Skeletal muscle satellite cell (primary cell): Measurements from ENCODE around the gene RAB40B.

Source experiments
- H3K27me3 ChIP-seq: 2 replicates; pipeline ENCODE4 v1.7.0; 2013; ENCODE audit warnings: low read length; ENCODE audit not compliant: control insufficient read depth, insufficient read depth
- H3K36me3 ChIP-seq: 2 replicates; pipeline ENCODE4 v1.7.0; 2013; ENCODE audit warnings: mild to moderate bottlenecking, control low read depth, low read length; ENCODE audit not compliant: insufficient read depth
- H3K4me1 ChIP-seq: 2 replicates; pipeline ENCODE4 v1.7.0; 2013; ENCODE audit warnings: low read length; ENCODE audit not compliant: control insufficient read depth, insufficient read depth
- H3K4me2 ChIP-seq: 2 replicates; pipeline ENCODE4 v1.7.0; 2013; ENCODE audit warnings: mild to moderate bottlenecking, low read length
- H3K4me3 ChIP-seq: 2 replicates; pipeline ENCODE4 v1.7.0; 2013; ENCODE audit warnings: low read length
- H3K9ac ChIP-seq: 2 replicates; pipeline ENCODE4 v1.7.0; 2013; ENCODE audit warnings: mild to moderate bottlenecking, low read depth, low read length, moderate library complexity
- H3K9me3 ChIP-seq: replicated peaks from 2 replicates; pipeline ENCODE4 v1.7.0; 2013; ENCODE audit warnings: mild to moderate bottlenecking, control low read depth, low read length

Gene RAB40B

GRCh38 chr17:82636626-82637598 lies 61.6 kb downstream of the RAB40B start:
- Histone ChIP-seq H3K4me3 (no peak overlapping the region), H3K9ac (no peak overlapping the region), H3K4me1 (peaks cover 4% of the 10 kb centered on the region), H3K4me2 (no peak overlapping the region), H3K27me3 (no peaks in the 10 kb centered on the region), H3K36me3 (peaks cover 42% of the 10 kb centered on the region), H3K9me3 (no peaks in the 10 kb centered on the region)

GRCh38 chr17:82633343-82633742 lies 65.2 kb downstream of the RAB40B start:
- Histone ChIP-seq H3K36me3 (peaks cover 40% of the 10 kb centered on the region), H3K4me1 (peaks cover 2% of the 10 kb centered on the region), H3K9ac (no peak overlapping the region), H3K27me3 (no peaks in the 10 kb centered on the region), H3K4me2 (no peak overlapping the region), H3K9me3 (no peaks in the 10 kb centered on the region), H3K4me3 (no peak overlapping the region)

- no peak overlapping the region for H3K4me3 ChIP-seq
- H3K4me2 ChIP-seq, result no peak overlapping the region
- H3K4me1 ChIP-seq, result no peaks in the 10 kb centered on the region
- peaks cover 43% of the 10 kb centered on the region for H3K36me3 ChIP-seq
- no peak overlapping the region for H3K9ac ChIP-seq
- no peaks in the 10 kb centered on the region for H3K9me3 ChIP-seq
- no peaks in the 10 kb centered on the region for H3K27me3 ChIP-seq
These were observed 66.0 kb downstream of the RAB40B start for GRCh38 chr17:82632451-82632850.

- no peak overlapping the region for H3K4me2 ChIP-seq
- H3K4me3 ChIP-seq, result no peak overlapping the region
- H3K9me3 ChIP-seq, result no peaks in the 10 kb centered on the region
- peaks cover 47% of the 10 kb centered on the region for H3K36me3 ChIP-seq
- no peak overlapping the region for H3K9ac ChIP-seq
- no peaks in the 10 kb centered on the region for H3K4me1 ChIP-seq
- no peaks in the 10 kb centered on the region for H3K27me3 ChIP-seq
These were observed 67.0 kb downstream of the RAB40B start for GRCh38 chr17:82631544-82631943.

GRCh38 chr17:82630212-82630611 lies 68.3 kb downstream of the RAB40B start:
- no peak overlapping the region for H3K4me3 ChIP-seq
- no peak overlapping the region for H3K9ac ChIP-seq
- no peaks in the 10 kb centered on the region for H3K4me1 ChIP-seq
- peaks cover 54% of the 10 kb centered on the region for H3K36me3 ChIP-seq
- no peak overlapping the region for H3K4me2 ChIP-seq
- no peaks in the 10 kb centered on the region for H3K9me3 ChIP-seq
- H3K27me3 ChIP-seq, result no peaks in the 10 kb centered on the region

GRCh38 chr17:82629748-82630147 lies 68.8 kb downstream of the RAB40B start:
- Histone ChIP-seq H3K27me3 (no peaks in the 10 kb centered on the region), H3K4me2 (no peak overlapping the region), H3K4me3 (no peak overlapping the region), H3K9ac (no peak overlapping the region), H3K9me3 (no peaks in the 10 kb centered on the region), H3K36me3 (peaks cover 58% of the 10 kb centered on the region), H3K4me1 (no peaks in the 10 kb centered on the region)

- Histone ChIP-seq H3K4me3 (no peak overlapping the region), H3K9ac (no peak overlapping the region)
These were observed 71.1 kb downstream of the RAB40B start for GRCh38 chr17:82627405-82627804.

GRCh38 chr17:82623707-82624106 lies 74.8 kb downstream of the RAB40B start:
- H3K9ac ChIP-seq, result no peak overlapping the region
- H3K27me3 ChIP-seq, result no peaks in the 10 kb centered on the region
- no peaks in the 10 kb centered on the region for H3K4me1 ChIP-seq
- H3K9me3 ChIP-seq, result no peaks in the 10 kb centered on the region
- H3K4me3 ChIP-seq, result no peak overlapping the region
- peaks cover 69% of the 10 kb centered on the region for H3K36me3 ChIP-seq
- H3K4me2 ChIP-seq, result no peak overlapping the region

More at GRCh38 chr17:82627405-82627804, 71.1 kb downstream of the RAB40B start:
- no peaks in the 10 kb centered on the region for H3K9me3 ChIP-seq
- peaks cover 55% of the 10 kb centered on the region for H3K36me3 ChIP-seq
- H3K4me2 ChIP-seq, result no peak overlapping the region
- no peaks in the 10 kb centered on the region for H3K4me1 ChIP-seq
- H3K27me3 ChIP-seq, result no peaks in the 10 kb centered on the region

- Histone ChIP-seq H3K9ac (no peak overlapping the region), H3K4me3 (no peak overlapping the region), H3K36me3 (peaks cover 72% of the 10 kb centered on the region), H3K9me3 (no peaks in the 10 kb centered on the region), H3K4me1 (no peaks in the 10 kb centered on the region), H3K27me3 (no peaks in the 10 kb centered on the region), H3K4me2 (no peak overlapping the region)
These were observed 78.9 kb downstream of the RAB40B start for GRCh38 chr17:82619641-82620040.

GRCh38 chr17:82619211-82619610 lies 79.3 kb downstream of the RAB40B start:
- H3K27me3 ChIP-seq, result no peaks in the 10 kb centered on the region
- H3K4me2 ChIP-seq, result no peak overlapping the region
- no peak overlapping the region for H3K9ac ChIP-seq
- no peak overlapping the region for H3K4me3 ChIP-seq
- H3K9me3 ChIP-seq, result no peaks in the 10 kb centered on the region
- H3K36me3 ChIP-seq, result peaks cover 75% of the 10 kb centered on the region
- H3K4me1 ChIP-seq, result no peaks in the 10 kb centered on the region

GRCh38 chr17:82616021-82616711 lies 82.3 kb downstream of the RAB40B start:
- no peaks in the 10 kb centered on the region for H3K9me3 ChIP-seq
- no peak overlapping the region for H3K4me3 ChIP-seq
- no peaks in the 10 kb centered on the region for H3K27me3 ChIP-seq
- H3K4me2 ChIP-seq, result no peak overlapping the region
- H3K9ac ChIP-seq, result no peak overlapping the region
- peaks cover 61% of the 10 kb centered on the region for H3K36me3 ChIP-seq
- no peaks in the 10 kb centered on the region for H3K4me1 ChIP-seq
